Mucosa of descending colon (tissue), 3 donors: Measurements from ENCODE around the gene CLNK. TPM values are rescaled to one million over a fixed set of nuclear protein-coding genes. Genes with fewer than 3 reads are reported as not detected.
"Not testable (repeated sequence)": the region's sequence is repeated elsewhere in the genome, so short reads cannot be mapped to it uniquely, and the experiment has no call there.

ENCODE experiments used
- ATAC-seq: fragments of 200-7000 bp; cut with Tn5 transposase; one replicate; pipeline ENCODE4 v1.9.1; 2020; ENCODE audit warnings: mild to moderate bottlenecking, moderate library complexity
- DNase-seq, 3 donors: peaks; one replicate each; pipeline ENCODE4 v3.0.0-alpha.2; 2020
- H3K36me3 ChIP-seq: fragments of 200-600 bp; one replicate; pipeline ENCODE4 v1.8.0; 2021; ENCODE audit warnings: low read depth, mild to moderate bottlenecking
- H3K4me1 ChIP-seq: fragments of 200-600 bp; one replicate; pipeline ENCODE4 v1.8.0; 2021; ENCODE audit warnings: low read depth, mild to moderate bottlenecking
- H3K4me3 ChIP-seq: fragments of 200-600 bp; one replicate; pipeline ENCODE4 v1.8.0; 2021; ENCODE audit warnings: mild to moderate bottlenecking
- H3K9me3 ChIP-seq: fragments of 200-600 bp; one replicate; pipeline ENCODE4 v1.8.0; 2021; ENCODE audit warnings: mild to moderate bottlenecking
- intact Hi-C, 2 donors: fragments of 100-400 bp; cut with DNase I in 1 of 2; cut with micrococcal nuclease in 1 of 2; formaldehyde crosslinking; loops; one replicate each; pipeline versions ENCODE4 v1.11.0 to v1.11.1; 2022; cut with DNase I, micrococcal nuclease
- total RNA-seq, 3 donors: library from RNA; stranded (reverse); fragmentation: NEBNext Ultra II Directional in 2 of 3; extraction: Animal tissue kit (Norgen Biotek cat#: 25700) in 2 of 3; gene quantifications; one replicate each; pipeline versions ENCODE4 v1.2.1 to v1.2.4, GENCODE V29; 2021 to 2023
- TF ChIP-seq, protein P1 (sequence below): fragments of 200-600 bp; IDR thresholded peaks from one replicate; pipeline ENCODE4 v1.8.0; 2022; ENCODE audit warnings: antibody characterized with exemption, mild to moderate bottlenecking
- donor health status: DM: no; HTN: no; CAD: no; lungs with moderate emphysema.
- donor health status: DM: no; HTN: no; CAD: no.
- donor health status: DM: no; HTN: yes; CAD: no.

Gene CLNK
- total RNA-seq, 3 donors from 2014 or later: 0.27 to 0.60 TPM; not detected in 1

DNA sequence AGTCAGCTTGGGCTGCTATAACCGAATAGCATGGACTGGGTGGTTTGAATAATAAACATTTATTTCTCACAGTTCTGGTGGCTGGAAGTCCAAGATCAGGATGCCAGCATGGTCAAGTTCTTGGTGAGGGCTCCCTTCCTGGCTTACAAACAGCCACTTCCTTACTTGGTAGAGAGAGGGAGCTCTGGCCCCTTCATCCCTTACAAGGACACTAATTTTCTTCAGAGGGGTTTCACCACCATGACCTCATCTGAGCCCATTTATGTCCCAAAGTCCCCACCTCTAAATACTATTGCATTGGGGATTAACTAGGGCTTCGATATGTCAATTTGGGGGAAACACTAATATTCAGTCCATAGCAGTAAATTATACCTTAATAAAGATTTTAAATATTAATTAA is 61.8 kb downstream of the CLNK start:
- TF ChIP-seq, protein P1, sequence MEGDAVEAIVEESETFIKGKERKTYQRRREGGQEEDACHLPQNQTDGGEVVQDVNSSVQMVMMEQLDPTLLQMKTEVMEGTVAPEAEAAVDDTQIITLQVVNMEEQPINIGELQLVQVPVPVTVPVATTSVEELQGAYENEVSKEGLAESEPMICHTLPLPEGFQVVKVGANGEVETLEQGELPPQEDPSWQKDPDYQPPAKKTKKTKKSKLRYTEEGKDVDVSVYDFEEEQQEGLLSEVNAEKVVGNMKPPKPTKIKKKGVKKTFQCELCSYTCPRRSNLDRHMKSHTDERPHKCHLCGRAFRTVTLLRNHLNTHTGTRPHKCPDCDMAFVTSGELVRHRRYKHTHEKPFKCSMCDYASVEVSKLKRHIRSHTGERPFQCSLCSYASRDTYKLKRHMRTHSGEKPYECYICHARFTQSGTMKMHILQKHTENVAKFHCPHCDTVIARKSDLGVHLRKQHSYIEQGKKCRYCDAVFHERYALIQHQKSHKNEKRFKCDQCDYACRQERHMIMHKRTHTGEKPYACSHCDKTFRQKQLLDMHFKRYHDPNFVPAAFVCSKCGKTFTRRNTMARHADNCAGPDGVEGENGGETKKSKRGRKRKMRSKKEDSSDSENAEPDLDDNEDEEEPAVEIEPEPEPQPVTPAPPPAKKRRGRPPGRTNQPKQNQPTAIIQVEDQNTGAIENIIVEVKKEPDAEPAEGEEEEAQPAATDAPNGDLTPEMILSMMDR: no peak
- Histone ChIP-seq H3K36me3 (no peaks in the 10 kb centered on the region), H3K4me3 (no peak overlapping the region), H3K4me1 (no peaks in the 10 kb centered on the region), H3K9me3 (no peaks in the 10 kb centered on the region)
- no peak for ATAC-seq
- intact Hi-C loops: no loop called here
- peak in 1 of 3 donors; percentile 10 for DNase-seq

DNA sequence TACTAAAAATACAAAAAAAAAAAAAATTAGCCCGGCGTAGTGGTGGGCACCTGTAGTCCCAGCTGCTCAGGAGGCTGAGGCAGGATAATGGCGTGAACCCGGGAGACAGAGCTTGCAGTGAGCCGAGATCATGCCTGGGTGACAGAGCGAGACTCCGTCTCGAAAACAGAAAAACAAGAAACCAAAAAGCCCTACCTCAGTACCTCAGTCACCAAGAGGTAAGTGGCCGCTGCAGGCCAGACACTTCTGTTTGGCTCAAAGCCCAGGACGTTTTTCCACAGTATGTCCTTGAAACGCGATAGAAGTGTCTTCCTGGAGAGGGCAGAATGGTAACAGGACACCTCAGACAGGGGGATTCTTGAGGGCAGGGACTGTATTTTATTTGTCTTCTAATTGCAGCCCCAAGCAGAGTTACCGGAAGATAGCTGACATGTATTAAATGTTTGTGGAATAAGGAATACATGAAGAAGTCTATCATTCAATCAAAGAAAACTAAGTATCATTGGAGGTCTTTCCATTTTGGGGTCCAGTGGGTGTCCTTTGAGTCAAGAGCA is 63.6 kb downstream of the CLNK start:
- Histone ChIP-seq H3K4me1 (no peaks in the 10 kb centered on the region), H3K4me3 (no peak overlapping the region), H3K9me3 (no peaks in the 10 kb centered on the region), H3K36me3 (no peaks in the 10 kb centered on the region)
- DNase-seq (no peak), ATAC-seq (no peak)
- TF ChIP-seq, protein P1: no peak
- intact Hi-C loops: no loop called here

DNA sequence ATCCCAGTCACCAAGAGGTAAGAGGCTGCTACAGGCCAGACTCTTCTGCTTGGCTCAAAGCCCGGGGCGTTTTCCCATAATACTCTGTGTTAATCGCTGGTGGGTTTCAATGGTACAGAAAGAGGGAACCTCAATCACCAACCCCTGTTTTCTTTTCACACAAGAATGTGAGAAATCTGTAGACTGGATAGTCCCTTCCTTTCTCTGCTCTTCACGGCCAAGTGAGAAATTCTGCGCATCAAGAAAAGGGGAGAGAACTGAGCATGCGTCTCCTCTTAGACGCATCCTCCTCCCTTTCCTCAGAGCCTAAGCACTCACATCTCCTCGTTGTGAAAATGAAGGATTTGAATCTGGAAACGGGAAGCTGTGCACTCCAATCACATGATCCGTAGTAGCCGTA is 64.7 kb downstream of the CLNK start:
- intact Hi-C loops: no loop called here
- Histone ChIP-seq H3K4me1 (no peaks in the 10 kb centered on the region), H3K4me3 (no peak overlapping the region), H3K36me3 (no peaks in the 10 kb centered on the region), H3K9me3 (no peaks in the 10 kb centered on the region)
- TF ChIP-seq, protein P1: no peak
- no peak for DNase-seq
- ATAC-seq: no peak

DNA sequence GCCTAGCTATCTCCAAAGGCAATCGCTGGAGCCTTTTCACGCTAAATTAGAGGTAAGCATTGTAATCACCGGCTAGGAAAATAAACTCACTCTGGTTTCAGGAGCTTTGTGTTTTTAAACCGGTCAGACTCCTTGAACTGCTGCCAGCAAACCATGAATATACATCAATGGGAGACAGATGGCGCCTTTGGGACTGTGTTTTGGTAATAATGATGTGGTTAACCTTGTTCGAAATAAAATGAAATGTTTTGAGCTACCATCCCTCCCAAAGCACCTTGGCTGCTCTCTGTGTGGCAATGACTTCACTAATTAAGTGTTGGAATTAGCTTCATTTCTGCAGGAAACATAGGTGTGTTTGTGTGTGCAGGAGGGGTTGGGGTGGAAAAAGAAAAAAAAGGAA is 65.3 kb downstream of the CLNK start:
- no peaks in the 10 kb centered on the region for H3K9me3 ChIP-seq
- no peak overlapping the region for H3K4me3 ChIP-seq
- TF ChIP-seq, protein P1: no peak
- intact Hi-C loops: no loop called here
- H3K4me1 ChIP-seq: no peaks in the 10 kb centered on the region
- ATAC-seq (peak; percentile 51), DNase-seq (peak in 1 of 3 donors; percentile 70)
- H3K36me3 ChIP-seq: no peaks in the 10 kb centered on the region

DNA sequence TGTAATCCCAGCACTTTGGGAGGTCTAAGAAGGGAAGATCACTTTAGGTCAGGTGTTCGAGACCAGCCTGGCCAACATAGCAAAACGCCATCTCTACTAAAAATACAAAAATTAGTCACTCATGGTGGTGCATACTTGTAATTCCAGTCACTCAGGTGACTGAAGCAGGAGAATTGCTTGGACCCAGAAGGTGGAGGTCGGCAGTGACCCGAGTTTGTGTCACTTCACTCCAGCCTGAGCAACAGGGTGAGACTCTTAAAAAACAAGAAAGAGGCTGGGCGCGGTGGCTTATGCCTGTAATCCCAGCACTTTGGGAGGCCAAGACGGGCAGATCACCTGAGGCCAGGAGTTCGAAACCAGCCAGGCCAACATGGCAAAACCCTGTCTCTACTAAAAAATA is 69.6 kb downstream of the CLNK start:
- H3K4me3 ChIP-seq, H3K4me1 ChIP-seq, H3K9me3 ChIP-seq, ATAC-seq, DNase-seq, H3K36me3 ChIP-seq, intact Hi-C loops: not testable (repeated sequence)

DNA sequence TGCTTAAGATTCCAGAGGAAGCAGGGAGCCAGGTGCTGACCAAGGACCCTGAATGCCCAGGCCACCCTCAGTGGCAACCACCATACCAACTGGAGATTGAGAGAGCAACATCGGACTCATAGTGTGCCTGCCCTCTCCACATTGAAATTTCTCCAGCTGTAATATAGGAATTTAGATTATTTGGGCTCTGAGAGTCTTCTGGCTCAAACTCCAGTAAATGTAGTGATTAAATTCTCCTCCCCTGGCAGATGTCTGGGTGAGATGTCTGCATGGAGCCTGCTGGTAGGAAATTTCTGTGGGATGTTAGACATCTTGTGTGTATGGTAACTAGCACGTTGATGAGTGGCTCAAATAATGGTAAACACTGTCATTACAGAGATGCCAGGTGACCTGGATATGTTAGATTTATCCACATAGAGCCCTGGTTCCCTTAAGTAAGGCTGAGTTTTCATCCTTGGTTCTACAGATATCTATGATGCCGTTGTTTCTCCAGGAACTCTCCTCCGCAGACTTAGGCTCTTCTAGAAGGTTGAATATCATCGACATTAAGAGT is 70.6 kb downstream of the CLNK start:
- H3K4me3 ChIP-seq: no peak overlapping the region
- TF ChIP-seq, protein P1: no peak
- H3K9me3 ChIP-seq: no peaks in the 10 kb centered on the region
- no peaks in the 10 kb centered on the region for H3K4me1 ChIP-seq
- ATAC-seq: no peak
- intact Hi-C loops: no loop called here
- no peaks in the 10 kb centered on the region for H3K36me3 ChIP-seq
- DNase-seq: no peak
